IgD-negative memory B cell (primary cell): Measurements from ENCODE around the gene MAGI2. TPM values are rescaled to one million over a fixed set of nuclear protein-coding genes. Genes with fewer than 3 reads are reported as not detected.

Experiments used
- H3K27ac Mint-ChIP-seq, 3 donors: one replicate each; pipeline ENCODE4 v1.8.0; 2020 to 2022; ENCODE audit warnings: mild to moderate bottlenecking in 3 of 3, mixed read lengths in 3 of 3, moderate library complexity in 1 of 3
- H3K27me3 Mint-ChIP-seq: one replicate; pipeline ENCODE4 v1.8.0; 2021; ENCODE audit warnings: mixed read lengths
- H3K36me3 Mint-ChIP-seq: one replicate; pipeline ENCODE4 v1.8.0; 2020; ENCODE audit warnings: mild to moderate bottlenecking, mixed read lengths
- H3K4me1 Mint-ChIP-seq, 3 donors: one replicate each; pipeline ENCODE4 v1.8.0; 2020 to 2022; ENCODE audit warnings: mixed read lengths in 3 of 3, mild to moderate bottlenecking in 1 of 3
- H3K4me3 Mint-ChIP-seq, 4 donors: one replicate each; pipeline ENCODE4 v1.8.0; 2020 to 2022; ENCODE audit warnings: mild to moderate bottlenecking in 4 of 4, mixed read lengths in 4 of 4, moderate library complexity in 3 of 4
- H3K9me3 Mint-ChIP-seq, 3 donors: one replicate each; pipeline ENCODE4 v1.8.0; 2020 to 2021; ENCODE audit warnings: mixed read lengths in 3 of 3, mild to moderate bottlenecking in 1 of 3
- polyA plus RNA-seq: library from polyadenylated mRNA; unstranded; fragments of 300-500 nt; fragmentation: Illumina TruSeq; gene quantifications from one replicate; pipeline ENCODE4 v1.2.3, GENCODE V29; 2021

MAGI2 gene
- polyA plus RNA-seq, 1 donor from 2014 or later, result not detected

DNA sequence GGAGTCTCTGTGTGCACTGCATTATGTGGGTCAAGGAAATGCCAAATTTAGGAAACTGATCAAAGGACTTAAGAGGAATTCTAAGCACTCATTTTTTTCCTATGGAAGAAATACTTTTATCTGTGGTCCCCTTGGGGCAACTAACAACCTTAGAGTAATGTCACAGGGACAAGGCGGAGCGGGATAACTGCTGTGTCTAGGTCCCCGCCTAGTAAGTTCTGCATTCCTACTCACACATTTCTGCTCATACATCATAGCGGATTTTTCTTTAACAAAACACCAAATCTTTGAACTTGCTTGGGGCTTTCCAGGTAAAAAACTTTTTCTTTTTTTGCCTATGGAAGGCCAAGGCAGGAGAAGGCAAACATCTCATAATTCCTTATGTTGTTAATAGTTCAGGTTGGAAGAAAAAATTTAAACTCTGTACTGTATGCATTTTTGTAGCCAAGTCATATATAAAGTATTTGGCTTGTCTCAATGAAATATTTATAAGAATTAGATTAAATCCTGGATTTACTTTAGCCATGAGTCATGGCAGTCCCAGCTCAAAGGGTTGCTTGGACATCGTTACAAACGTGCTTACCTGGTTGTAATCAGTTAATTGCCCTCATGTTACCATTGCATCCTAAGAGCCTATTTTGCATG lies 1369.9 kb downstream of the MAGI2 start:
- Mint-ChIP-seq H3K27ac (no peak overlapping the region), H3K9me3 (no peaks in the 10 kb centered on the region), H3K4me1 (peaks cover 0 to 1% (median 0%) of the 10 kb centered on the region in 3 donors), H3K27me3 (peaks cover 8% of the 10 kb centered on the region), H3K4me3 (no peak overlapping the region), H3K36me3 (no peaks in the 10 kb centered on the region)

DNA sequence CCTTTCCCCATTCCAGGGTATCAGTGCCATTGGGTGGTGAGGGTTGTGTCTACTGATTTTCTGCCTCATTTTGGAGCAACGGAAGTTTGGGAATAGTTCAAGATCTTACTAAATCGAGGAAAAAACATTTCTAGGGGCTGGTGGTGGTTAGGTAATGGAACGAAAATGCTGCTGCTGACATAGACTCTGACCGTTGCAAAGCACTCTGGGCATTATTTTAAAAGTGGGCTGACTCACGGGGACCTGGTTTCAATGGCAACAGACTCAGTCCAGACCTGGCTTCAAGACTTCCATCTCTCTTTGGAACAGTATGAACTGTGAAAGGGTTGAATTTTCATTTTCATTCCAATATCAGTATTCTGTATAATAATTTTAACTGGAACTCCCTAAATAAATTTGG lies 1370.9 kb downstream of the MAGI2 start:
- no peak overlapping the region for H3K4me3 Mint-ChIP-seq
- peaks cover 0 to 1% (median 0%) of the 10 kb centered on the region in 3 donors for H3K4me1 Mint-ChIP-seq
- no peaks in the 10 kb centered on the region for H3K9me3 Mint-ChIP-seq
- no peaks in the 10 kb centered on the region for H3K36me3 Mint-ChIP-seq
- no peak overlapping the region for H3K27ac Mint-ChIP-seq
- H3K27me3 Mint-ChIP-seq, result peaks cover 7% of the 10 kb centered on the region

GRCh38 chr7:78081888-78082287 lies 1371.6 kb downstream of the MAGI2 start:
- H3K27me3 Mint-ChIP-seq, result peaks cover 4% of the 10 kb centered on the region
- peaks cover 0 to 1% (median 0%) of the 10 kb centered on the region in 3 donors for H3K4me1 Mint-ChIP-seq
- H3K36me3 Mint-ChIP-seq, result no peaks in the 10 kb centered on the region
- no peak overlapping the region for H3K27ac Mint-ChIP-seq
- H3K9me3 Mint-ChIP-seq, result no peaks in the 10 kb centered on the region
- no peak overlapping the region for H3K4me3 Mint-ChIP-seq

- Mint-ChIP-seq H3K4me3 (no peak overlapping the region), H3K36me3 (no peaks in the 10 kb centered on the region), H3K4me1 (peaks cover 0 to 1% (median 0%) of the 10 kb centered on the region in 3 donors), H3K27ac (no peak overlapping the region), H3K9me3 (no peaks in the 10 kb centered on the region), H3K27me3 (peaks cover 3% of the 10 kb centered on the region)
These were observed 1372.1 kb downstream of the MAGI2 start for GRCh38 chr7:78081344-78081743.

- no peak overlapping the region for H3K4me3 Mint-ChIP-seq
- no peaks in the 10 kb centered on the region for H3K36me3 Mint-ChIP-seq
- H3K4me1 Mint-ChIP-seq, result peaks cover 0 to 1% (median 0%) of the 10 kb centered on the region in 3 donors
- peaks cover 3% of the 10 kb centered on the region for H3K27me3 Mint-ChIP-seq
- H3K27ac Mint-ChIP-seq, result no peak overlapping the region
- no peaks in the 10 kb centered on the region for H3K9me3 Mint-ChIP-seq
These were observed 1372.7 kb downstream of the MAGI2 start for GRCh38 chr7:78080811-78081210.

DNA sequence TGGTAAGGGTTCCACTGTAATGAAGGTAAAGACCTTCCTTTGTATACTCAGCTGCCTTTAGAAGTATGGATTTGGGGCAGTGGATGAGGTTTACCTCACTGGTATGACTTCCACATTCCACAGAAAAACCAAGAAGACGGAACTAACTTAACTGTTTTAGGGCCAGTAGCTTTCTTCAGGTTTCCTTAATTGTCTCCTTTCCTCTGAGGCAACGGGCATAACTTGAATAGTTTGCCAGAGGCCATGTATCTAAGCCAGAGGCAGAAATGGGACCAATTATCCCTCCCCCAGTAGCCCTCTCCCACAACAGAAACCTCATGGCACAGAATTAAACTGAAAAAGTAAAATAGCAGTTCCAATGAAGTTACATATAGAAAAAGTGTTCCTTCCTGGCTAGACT lies 1373.2 kb downstream of the MAGI2 start:
- Mint-ChIP-seq H3K36me3 (no peaks in the 10 kb centered on the region), H3K27ac (no peak overlapping the region), H3K27me3 (peaks cover 3% of the 10 kb centered on the region), H3K4me1 (peaks cover 0 to 1% (median 0%) of the 10 kb centered on the region in 3 donors), H3K9me3 (no peaks in the 10 kb centered on the region), H3K4me3 (no peak overlapping the region)

- no peaks in the 10 kb centered on the region for H3K9me3 Mint-ChIP-seq
- H3K27ac Mint-ChIP-seq, result no peak overlapping the region
These were observed 1378.8 kb downstream of the MAGI2 start for GRCh38 chr7:78074713-78075112.

GRCh38 chr7:78073609-78074382 lies 1379.7 kb downstream of the MAGI2 start:
- Mint-ChIP-seq H3K4me1 (no peaks in the 10 kb centered on the region), H3K9me3 (no peaks in the 10 kb centered on the region), H3K27me3 (peaks cover 5% of the 10 kb centered on the region), H3K36me3 (no peaks in the 10 kb centered on the region), H3K27ac (no peak overlapping the region), H3K4me3 (no peak overlapping the region)

More at GRCh38 chr7:78074713-78075112, 1378.8 kb downstream of the MAGI2 start:
- H3K27me3 Mint-ChIP-seq, result peaks cover 5% of the 10 kb centered on the region
- H3K4me3 Mint-ChIP-seq, result no peak overlapping the region
- H3K4me1 Mint-ChIP-seq, result no peaks in the 10 kb centered on the region
- no peaks in the 10 kb centered on the region for H3K36me3 Mint-ChIP-seq

DNA sequence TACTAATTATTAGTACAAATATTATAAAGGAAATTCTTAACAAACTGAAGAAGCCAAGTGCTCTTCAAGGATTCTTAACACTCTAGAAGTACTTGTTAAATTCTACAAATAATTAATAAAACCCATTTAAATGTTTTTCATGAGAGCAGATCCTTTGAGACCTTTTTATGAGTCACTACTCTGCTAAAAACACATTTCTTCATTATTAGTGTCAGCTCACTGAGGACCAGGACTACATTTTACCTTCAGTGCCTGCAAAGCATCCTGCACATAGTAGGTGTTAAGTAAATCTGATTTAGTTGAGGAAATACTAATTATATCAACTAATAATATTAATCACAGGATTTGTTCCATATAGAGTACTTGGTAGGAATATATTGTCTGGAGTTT lies 1381.3 kb downstream of the MAGI2 start:
- Mint-ChIP-seq H3K27me3 (peaks cover 5% of the 10 kb centered on the region), H3K36me3 (no peaks in the 10 kb centered on the region), H3K27ac (no peak overlapping the region), H3K4me1 (no peaks in the 10 kb centered on the region), H3K9me3 (no peaks in the 10 kb centered on the region), H3K4me3 (no peak overlapping the region)

DNA sequence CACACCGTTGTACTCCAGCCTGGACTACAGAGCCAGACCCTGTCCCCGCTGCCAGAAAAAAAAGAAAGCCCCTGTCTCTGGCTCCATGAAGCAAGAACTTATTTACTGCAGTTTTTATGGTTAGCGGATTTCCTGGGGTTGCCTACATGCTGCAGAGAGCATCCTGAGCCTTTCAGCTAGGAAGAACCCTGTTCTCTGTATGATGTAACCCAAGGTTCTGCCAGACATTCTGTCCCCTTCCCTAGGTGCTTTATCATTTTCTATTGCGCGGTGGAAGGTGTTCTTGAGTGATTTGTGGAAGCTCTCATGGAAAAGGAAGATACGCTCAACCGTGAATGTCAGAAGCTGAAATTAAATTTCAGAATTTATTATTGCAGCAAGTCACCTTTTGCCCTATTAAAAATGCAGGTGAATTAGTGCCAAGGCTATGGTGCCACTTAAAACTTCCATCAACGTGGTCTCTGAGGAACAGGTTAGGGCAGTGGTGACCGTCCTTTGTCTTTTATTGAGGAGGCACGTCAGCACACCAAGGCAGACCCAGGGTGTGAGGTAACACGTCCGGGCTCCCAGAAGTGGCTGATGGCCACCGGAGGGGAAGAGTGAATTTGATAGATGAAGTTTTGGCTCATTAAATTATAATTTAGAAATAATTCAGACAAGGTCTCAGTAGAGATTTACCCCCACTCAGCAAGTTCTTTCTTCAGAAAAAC lies 1381.8 kb downstream of the MAGI2 start:
- H3K4me1 Mint-ChIP-seq, result no peaks in the 10 kb centered on the region
- no peaks in the 10 kb centered on the region for H3K9me3 Mint-ChIP-seq
- no peak overlapping the region for H3K27ac Mint-ChIP-seq
- H3K36me3 Mint-ChIP-seq, result no peaks in the 10 kb centered on the region
- peaks cover 5% of the 10 kb centered on the region for H3K27me3 Mint-ChIP-seq
- H3K4me3 Mint-ChIP-seq, result no peak overlapping the region

- no peaks in the 10 kb centered on the region for H3K9me3 Mint-ChIP-seq
- no peaks in the 10 kb centered on the region for H3K4me1 Mint-ChIP-seq
- H3K4me3 Mint-ChIP-seq, result no peak overlapping the region
- peaks cover 10% of the 10 kb centered on the region for H3K27me3 Mint-ChIP-seq
- H3K36me3 Mint-ChIP-seq, result no peaks in the 10 kb centered on the region
- no peak overlapping the region for H3K27ac Mint-ChIP-seq
These were observed 1386.9 kb downstream of the MAGI2 start for GRCh38 chr7:78066599-78066998.

DNA sequence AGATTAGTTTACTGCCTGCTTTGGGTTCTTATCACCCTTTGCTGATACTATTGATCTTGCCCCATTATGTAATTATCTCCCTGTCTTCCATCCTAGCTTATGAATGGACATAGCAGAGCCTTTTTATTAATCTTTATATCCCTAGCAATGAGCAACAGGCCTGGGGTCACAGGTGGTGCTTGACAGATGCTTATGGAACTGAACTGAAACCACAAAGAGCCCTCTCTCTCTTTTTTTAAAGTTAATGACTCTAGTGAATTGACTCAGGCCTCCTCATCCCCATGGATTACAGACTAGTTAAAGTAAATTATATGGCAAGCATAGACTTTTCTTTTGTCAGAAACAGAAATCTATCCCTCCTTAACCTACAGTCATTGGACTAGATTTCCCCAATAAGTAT lies 1389.7 kb downstream of the MAGI2 start:
- Mint-ChIP-seq H3K4me1 (peaks cover 0 to 4% (median 3%) of the 10 kb centered on the region in 3 donors), H3K36me3 (peaks cover 2% of the 10 kb centered on the region), H3K4me3 (no peak overlapping the region), H3K9me3 (no peaks in the 10 kb centered on the region), H3K27me3 (peaks cover 20% of the 10 kb centered on the region), H3K27ac (no peak overlapping the region)

GRCh38 chr7:78062214-78062613 lies 1391.3 kb downstream of the MAGI2 start:
- H3K36me3 Mint-ChIP-seq, result peaks cover 2% of the 10 kb centered on the region
- H3K27me3 Mint-ChIP-seq, result peaks cover 24% of the 10 kb centered on the region
- no peak overlapping the region for H3K4me3 Mint-ChIP-seq
- no peak overlapping the region for H3K27ac Mint-ChIP-seq
- H3K9me3 Mint-ChIP-seq, result no peaks in the 10 kb centered on the region
- peaks cover 0 to 4% (median 3%) of the 10 kb centered on the region in 3 donors for H3K4me1 Mint-ChIP-seq

- peaks cover 2% of the 10 kb centered on the region for H3K36me3 Mint-ChIP-seq
- peaks cover 0 to 4% (median 3%) of the 10 kb centered on the region in 3 donors for H3K4me1 Mint-ChIP-seq
- H3K27me3 Mint-ChIP-seq, result peaks cover 20% of the 10 kb centered on the region
- H3K27ac Mint-ChIP-seq, result no peak overlapping the region
- no peaks in the 10 kb centered on the region for H3K9me3 Mint-ChIP-seq
- H3K4me3 Mint-ChIP-seq, result no peak overlapping the region
These were observed 1395.9 kb downstream of the MAGI2 start for GRCh38 chr7:78057571-78057970.

GRCh38 chr7:78055599-78055998 lies 1397.9 kb downstream of the MAGI2 start:
- peaks cover 0 to 3% (median 3%) of the 10 kb centered on the region in 3 donors for H3K4me1 Mint-ChIP-seq
- no peaks in the 10 kb centered on the region for H3K9me3 Mint-ChIP-seq
- H3K36me3 Mint-ChIP-seq, result peaks cover 2% of the 10 kb centered on the region
- no peak overlapping the region for H3K27ac Mint-ChIP-seq
- H3K27me3 Mint-ChIP-seq, result peaks cover 16% of the 10 kb centered on the region
- no peak overlapping the region for H3K4me3 Mint-ChIP-seq
